HepG2 (cell line): ENCODE data around the gene SSBP2.

ENCODE experiments used
- EZH2 ChIP-seq: conservative IDR thresholded peaks from 2 replicates; pipeline ENCODE4 v1.6.1; 2012; ENCODE audit warnings: mild to moderate bottlenecking, low read depth, low read length, moderate library complexity
- RFXAP ChIP-seq: sonication (generic); formaldehyde crosslinking; IDR thresholded peaks from 2 replicates; pipeline ENCODE4 v1.4.0; 2020; ENCODE audit warnings: missing genetic modification reagents, borderline replicate concordance
- ZNF274 ChIP-seq: sonication (generic); formaldehyde crosslinking; IDR thresholded peaks from 2 replicates; pipeline ENCODE4 v1.5.1; 2020; ENCODE audit warnings: mild to moderate bottlenecking, missing genetic modification reagents

DNA sequence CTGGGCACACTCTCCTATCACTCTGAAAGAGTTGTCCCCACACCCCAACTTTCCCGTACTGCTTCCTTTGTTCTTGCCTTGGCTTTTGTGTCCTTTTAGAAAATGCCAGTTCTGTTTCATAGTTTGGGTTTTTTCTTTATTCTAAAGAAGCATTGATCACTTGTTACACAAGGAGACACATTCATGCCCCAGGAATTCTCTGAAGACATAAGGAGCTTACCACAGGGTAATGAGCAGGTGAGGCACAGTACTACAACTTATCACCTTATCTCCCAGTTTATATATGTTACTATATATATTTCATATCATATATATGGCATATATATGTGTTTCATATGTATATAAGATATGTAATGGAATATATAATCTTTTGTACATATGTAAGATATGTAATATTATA lies 6.5 kb upstream of the SSBP2 start:
- TF ChIP-seq EZH2 (no peak), RFXAP (no peak), ZNF274 (CRISPR knock-in tag) (no peak)
